ENCODE data around the gene ANP32E. TPM values are rescaled to one million over a fixed set of nuclear protein-coding genes. Genes with fewer than 3 reads are reported as not detected.

Gene ANP32E
- polyA plus RNA-seq, 1 donor (not counting 4 experiments of a cell fraction or from before 2014, with no cell fraction given), result 18.9 TPM

DNA sequence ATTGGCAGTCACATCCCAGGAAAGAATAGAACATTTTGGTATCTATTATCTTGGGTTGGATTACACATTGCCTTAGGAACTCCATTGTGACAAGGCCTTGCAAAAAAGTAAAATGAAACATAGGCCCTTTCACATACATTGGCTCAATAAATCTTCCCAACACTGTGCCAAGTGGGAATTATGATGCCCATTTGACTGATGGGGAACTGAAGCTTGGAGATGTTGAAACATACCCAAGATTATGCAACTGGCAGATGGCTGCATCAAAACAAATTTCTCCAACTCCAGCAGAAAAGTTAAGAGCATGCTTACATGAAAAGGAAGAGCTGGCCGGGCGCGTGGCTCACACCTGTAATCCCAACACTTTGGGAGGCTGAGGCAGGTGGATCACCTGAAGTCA lies 59.3 kb downstream of the ANP32E start:
- Histone ChIP-seq H3K27ac (ENCODE audit: control insufficient read depth, insufficient read depth, low read length) (no peak overlapping the region), H3K4me2 (ENCODE audit: control insufficient read depth, extremely low read depth, insufficient read depth, low read depth, low read length) (no peak overlapping the region), H3K4me3 (ENCODE audit: control insufficient read depth in 2 of 3, extremely low read depth in 1 of 3, insufficient read depth in 2 of 3, low read depth in 1 of 3, low read length in 3 of 3) (no peak overlapping the region), H3K9me1 (ENCODE audit: control insufficient read depth, extremely low read depth, insufficient read depth, low read length) (no peaks in the 10 kb centered on the region), H2AFZ (ENCODE audit: control insufficient read depth, low read length) (no peak overlapping the region), H3K9me3 (ENCODE audit: control insufficient read depth, low read depth, low read length) (no peaks in the 10 kb centered on the region), H3K36me3 (ENCODE audit: control insufficient read depth in 2 of 2, extremely low read depth in 1 of 2, insufficient read depth in 2 of 2, low read length in 2 of 2) (no peaks in the 10 kb centered on the region), H3K27me3 (ENCODE audit: control insufficient read depth, extremely low read depth, insufficient read depth, low read length) (no peaks in the 10 kb centered on the region), H4K20me1 (ENCODE audit: control insufficient read depth, extremely low read depth, insufficient read depth, low read length) (no peaks in the 10 kb centered on the region), H3K9ac (ENCODE audit: control insufficient read depth, extremely low read depth, insufficient read depth, low read length) (no peak overlapping the region), H3K79me2 (ENCODE audit: control insufficient read depth, insufficient read depth, low read length) (no peaks in the 10 kb centered on the region), H3K4me1 (ENCODE audit: control insufficient read depth, extremely low read depth, insufficient read depth, low read length) (no peaks in the 10 kb centered on the region)
- TF ChIP-seq, protein P1, sequence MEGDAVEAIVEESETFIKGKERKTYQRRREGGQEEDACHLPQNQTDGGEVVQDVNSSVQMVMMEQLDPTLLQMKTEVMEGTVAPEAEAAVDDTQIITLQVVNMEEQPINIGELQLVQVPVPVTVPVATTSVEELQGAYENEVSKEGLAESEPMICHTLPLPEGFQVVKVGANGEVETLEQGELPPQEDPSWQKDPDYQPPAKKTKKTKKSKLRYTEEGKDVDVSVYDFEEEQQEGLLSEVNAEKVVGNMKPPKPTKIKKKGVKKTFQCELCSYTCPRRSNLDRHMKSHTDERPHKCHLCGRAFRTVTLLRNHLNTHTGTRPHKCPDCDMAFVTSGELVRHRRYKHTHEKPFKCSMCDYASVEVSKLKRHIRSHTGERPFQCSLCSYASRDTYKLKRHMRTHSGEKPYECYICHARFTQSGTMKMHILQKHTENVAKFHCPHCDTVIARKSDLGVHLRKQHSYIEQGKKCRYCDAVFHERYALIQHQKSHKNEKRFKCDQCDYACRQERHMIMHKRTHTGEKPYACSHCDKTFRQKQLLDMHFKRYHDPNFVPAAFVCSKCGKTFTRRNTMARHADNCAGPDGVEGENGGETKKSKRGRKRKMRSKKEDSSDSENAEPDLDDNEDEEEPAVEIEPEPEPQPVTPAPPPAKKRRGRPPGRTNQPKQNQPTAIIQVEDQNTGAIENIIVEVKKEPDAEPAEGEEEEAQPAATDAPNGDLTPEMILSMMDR (optimal IDR thresholded peaks at IDR 0.05 in 1 of 3, IDR thresholded peaks at IDR 0.05 in 1 of 3, conservative IDR thresholded peaks at IDR 0.05 in 1 of 3; ENCODE audit: extremely low read depth in 1 of 3, insufficient read depth in 2 of 3, low read length in 3 of 3), result no peak
- no peak for TF ChIP-seq EZH2 (IDR thresholded peaks at IDR 0.05; ENCODE audit: low read length)
- FAIRE-seq (no peak), DNase-seq (ENCODE audit: low read depth, low spot score) (no peak)
- dilution Hi-C loops (cut with MboI; ENCODE audit: extremely low pct_ligation_motif_present, low sequenced_read_pairs), result no loop called here

DNA sequence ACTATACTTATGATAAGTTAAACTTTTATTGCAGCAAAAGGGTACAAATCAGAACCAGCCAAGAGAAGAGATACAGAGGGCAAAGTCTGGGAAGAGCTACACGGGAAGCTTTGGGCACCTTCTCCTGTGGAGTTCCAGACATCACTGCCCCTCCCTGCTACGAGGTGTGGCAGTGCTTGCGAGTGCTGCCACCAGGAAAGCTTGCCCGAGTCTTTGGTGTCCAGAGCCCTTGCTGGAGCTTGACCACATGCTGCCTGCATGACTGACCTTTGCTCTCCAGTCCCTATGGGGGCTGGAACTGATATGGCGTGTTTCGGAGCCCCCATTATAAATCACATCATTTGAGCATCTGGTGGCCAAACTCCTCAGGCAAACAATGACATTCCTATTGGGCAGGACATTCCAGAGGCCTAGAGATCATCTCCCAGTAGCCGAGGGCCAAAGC lies 62.7 kb downstream of the ANP32E start:
- no peaks in the 10 kb centered on the region for H4K20me1 ChIP-seq (ENCODE audit: control insufficient read depth, extremely low read depth, insufficient read depth, low read length)
- H3K27ac ChIP-seq (ENCODE audit: control insufficient read depth, insufficient read depth, low read length), result no peak overlapping the region
- H3K9me3 ChIP-seq (ENCODE audit: control insufficient read depth, low read depth, low read length), result no peaks in the 10 kb centered on the region
- H3K4me3 ChIP-seq (ENCODE audit: control insufficient read depth in 2 of 3, extremely low read depth in 1 of 3, insufficient read depth in 2 of 3, low read depth in 1 of 3, low read length in 3 of 3), result no peak overlapping the region
- no peaks in the 10 kb centered on the region for H3K79me2 ChIP-seq (ENCODE audit: control insufficient read depth, insufficient read depth, low read length)
- H3K27me3 ChIP-seq (ENCODE audit: control insufficient read depth, extremely low read depth, insufficient read depth, low read length), result no peaks in the 10 kb centered on the region
- dilution Hi-C loops (cut with MboI; ENCODE audit: extremely low pct_ligation_motif_present, low sequenced_read_pairs), result no loop called here
- no peak overlapping the region for H3K9ac ChIP-seq (ENCODE audit: control insufficient read depth, extremely low read depth, insufficient read depth, low read length)
- DNase-seq (ENCODE audit: low read depth, low spot score), result no peak
- no peaks in the 10 kb centered on the region for H3K4me1 ChIP-seq (ENCODE audit: control insufficient read depth, extremely low read depth, insufficient read depth, low read length)
- no peaks in the 10 kb centered on the region for H3K36me3 ChIP-seq (ENCODE audit: control insufficient read depth in 2 of 2, extremely low read depth in 1 of 2, insufficient read depth in 2 of 2, low read length in 2 of 2)
- no peak overlapping the region for H2AFZ ChIP-seq (ENCODE audit: control insufficient read depth, low read length)
- no peaks in the 10 kb centered on the region for H3K9me1 ChIP-seq (ENCODE audit: control insufficient read depth, extremely low read depth, insufficient read depth, low read length)
- no peak overlapping the region for H3K4me2 ChIP-seq (ENCODE audit: control insufficient read depth, extremely low read depth, insufficient read depth, low read depth, low read length)
- TF ChIP-seq EZH2 (IDR thresholded peaks at IDR 0.05; ENCODE audit: low read length), result no peak
- TF ChIP-seq, protein P1 (optimal IDR thresholded peaks at IDR 0.05 in 1 of 3, IDR thresholded peaks at IDR 0.05 in 1 of 3, conservative IDR thresholded peaks at IDR 0.05 in 1 of 3; ENCODE audit: extremely low read depth in 1 of 3, insufficient read depth in 2 of 3, low read length in 3 of 3), result no peak
- FAIRE-seq, result no peak

Measured in keratinocyte (primary cell).